HG03575 (cell line): Measurements from ENCODE around the gene FAM174B.

Experiments
- ATAC-seq: cut with Tn5 transposase; IDR thresholded peaks from one replicate; pipeline ENCODE4 v1.9.1; 2021; ENCODE audit not compliant: unreplicated experiment, insufficient number of reproducible peaks, low FRiP score; ENCODE audit errors: extremely low read depth

The FAM174B gene

GRCh38 chr15:92583096-92584034 is 72.2 kb downstream of the FAM174B start:
- ATAC-seq = no peak

GRCh38 chr15:92582206-92582605 is 73.4 kb downstream of the FAM174B start:
- ATAC-seq = no peak

GRCh38 chr15:92580933-92581445 is 74.6 kb downstream of the FAM174B start:
- no peak for ATAC-seq

- ATAC-seq = no peak
Measured at GRCh38 chr15:92580521-92580920, 75.1 kb downstream of the FAM174B start.

- no peak for ATAC-seq
Measured at GRCh38 chr15:92579931-92580470, 75.6 kb downstream of the FAM174B start.

GRCh38 chr15:92579486-92579885 is 76.1 kb downstream of the FAM174B start:
- ATAC-seq = no peak

- no peak for ATAC-seq
Measured at GRCh38 chr15:92578096-92578835, 77.3 kb downstream of the FAM174B start.

- no peak for ATAC-seq
Measured at GRCh38 chr15:92576597-92577200, 78.9 kb downstream of the FAM174B start.

- ATAC-seq = no peak
Measured at GRCh38 chr15:92574566-92574965, 81.0 kb downstream of the FAM174B start.

- ATAC-seq = no peak
Measured at GRCh38 chr15:92574161-92574560, 81.4 kb downstream of the FAM174B start.

GRCh38 chr15:92571824-92572223 is 83.8 kb downstream of the FAM174B start:
- ATAC-seq = no peak

- ATAC-seq = no peak
Measured at GRCh38 chr15:92570391-92570790, 85.2 kb downstream of the FAM174B start.

GRCh38 chr15:92569778-92570177 is 85.8 kb downstream of the FAM174B start:
- ATAC-seq = no peak
